ENCODE data around the gene MTG1.
"Not testable (repeated sequence)": the region's sequence is repeated elsewhere in the genome, so short reads cannot be mapped to it uniquely, and the experiment has no call there.

Gene MTG1

GRCh38 chr10:133421336-133422222, 27.6 kb downstream of the MTG1 start:
- in situ Hi-C loops (cut with MboI; ENCODE audit: low sequenced_read_pairs), result no loop called here

GRCh38 chr10:133422223-133422806, 28.4 kb downstream of the MTG1 start:
- in situ Hi-C loops (cut with MboI; ENCODE audit: low sequenced_read_pairs), result no loop called here

GRCh38 chr10:133422807-133423771, 29.1 kb downstream of the MTG1 start:
- in situ Hi-C loops (cut with MboI; ENCODE audit: low sequenced_read_pairs), result no loop called here

GRCh38 chr10:133424102-133424501, 30.1 kb downstream of the MTG1 start:
- in situ Hi-C loops (cut with MboI; ENCODE audit: low sequenced_read_pairs), result not testable (repeated sequence)

GRCh38 chr10:133424601-133425000, 30.6 kb downstream of the MTG1 start, which contains the start of gene SPRN:
TSS of gene SPRN (minus strand) at chr10:133424625. CDS start at chr10:133423681, 944 bp downstream.
- in situ Hi-C loops (cut with MboI; ENCODE audit: low sequenced_read_pairs), result not testable (repeated sequence)

- in situ Hi-C loops (cut with MboI; ENCODE audit: low sequenced_read_pairs), result not testable (repeated sequence)
Observed at GRCh38 chr10:133429571-133429970, 35.6 kb downstream of the MTG1 start.

GRCh38 chr10:133431888-133432613, 38.1 kb downstream of the MTG1 start:
- in situ Hi-C loops (cut with MboI; ENCODE audit: low sequenced_read_pairs), result not testable (repeated sequence)

GRCh38 chr10:133432789-133433188, 38.8 kb downstream of the MTG1 start:
- in situ Hi-C loops (cut with MboI; ENCODE audit: low sequenced_read_pairs), result not testable (repeated sequence)

GRCh38 chr10:133438711-133439273, 44.8 kb downstream of the MTG1 start:
- in situ Hi-C loops (cut with MboI; ENCODE audit: low sequenced_read_pairs), result no loop called here

GRCh38 chr10:133439517-133440461, 45.8 kb downstream of the MTG1 start:
- in situ Hi-C loops (cut with MboI; ENCODE audit: low sequenced_read_pairs), result no loop called here

GRCh38 chr10:133440633-133441285, 46.8 kb downstream of the MTG1 start:
- in situ Hi-C loops (cut with MboI; ENCODE audit: low sequenced_read_pairs), result no loop called here

GRCh38 chr10:133441356-133441755, 47.4 kb downstream of the MTG1 start:
- in situ Hi-C loops (cut with MboI; ENCODE audit: low sequenced_read_pairs), result not testable (repeated sequence)

GRCh38 chr10:133441780-133442179, 47.8 kb downstream of the MTG1 start:
- in situ Hi-C loops (cut with MboI; ENCODE audit: low sequenced_read_pairs), result no loop called here

- in situ Hi-C loops (cut with MboI; ENCODE audit: low sequenced_read_pairs), result no loop called here
Observed at GRCh38 chr10:133442191-133442966, 48.4 kb downstream of the MTG1 start.

- in situ Hi-C loops (cut with MboI; ENCODE audit: low sequenced_read_pairs), result no loop called here
Observed at GRCh38 chr10:133442967-133443924, 49.3 kb downstream of the MTG1 start.
